HCT116 (cell line): ENCODE results near the gene CLEC4M. TPM values are rescaled to one million over a fixed set of nuclear protein-coding genes. Genes with fewer than 3 reads are reported as not detected.

Experiments used
- ATAC-seq: fragments of 200-7000 bp; cut with Tn5 transposase; 2 replicates; pipeline ENCODE4 v1.9.1; 2020; ENCODE audit warnings: mild to moderate bottlenecking, moderate library complexity
- BruUV-seq: library from RNA; stranded (reverse); fragments of 400-500 nt; replicated peaks from 2 replicates; lab custom pipeline; 2021; lab: Mats Ljungman, UMichigan
- CTCF ChIA-PET: fragments of 300-600 bp; sonication (Branson Sonifier 250); formaldehyde crosslinking; loops from one replicate; lab custom pipeline; 2021; ENCODE audit warnings: antibody characterized with exemption; lab: Charles Lee
- POLR2A ChIA-PET: fragments of 300-600, 350-600 bp; sonication (Branson Sonifier 250); formaldehyde crosslinking; loops from one replicate; lab custom pipeline; 2021; ENCODE audit warnings: antibody characterized with exemption; lab: Charles Lee
- RAD21 ChIA-PET, 2 experiments: fragments of 300-600 bp; sonication (Branson Sonifier 250); formaldehyde crosslinking; loops; one replicate each; lab custom pipeline; 2023; ENCODE audit warnings: low total read pairs in 2 of 2; ENCODE audit not compliant: uncharacterized antibody in 2 of 2, unreplicated experiment in 2 of 2, low non-redundant PET in 1 of 2; lab: Charles Lee
- DNase-seq: peaks from one replicate; pipeline ENCODE4 v3.0.0-alpha.2; 2010; ENCODE audit warnings: low read depth, low spot score
- H2AFZ ChIP-seq: fragments of 200-600 bp; shearing (Covaris generic), sonication (generic); 2 replicates; pipeline ENCODE4 v1.6.1; 2017; ENCODE audit warnings: low read depth, mixed run types, mixed read lengths, antibody characterized with exemption, low read length; ENCODE audit not compliant: poor library complexity, severe bottlenecking
- H3K27ac ChIP-seq: 2 replicates; pipeline ENCODE4 v1.5.1; 2012; ENCODE audit warnings: low read depth, low read length
- H3K27me3 ChIP-seq: fragments of 200-600 bp; sonication (generic); 2 replicates; pipeline ENCODE4 v1.6.1; 2016; ENCODE audit warnings: mixed run types, low read length, mixed read lengths; ENCODE audit not compliant: insufficient read depth
- H3K36me3 ChIP-seq, 2 experiments: fragments of 200-500 bp in 1 of 2; fragments of 200-600 bp in 1 of 2; sonication (Bioruptor generic) in 1 of 2; sonication (generic) in 1 of 2; 2 replicates each; pipeline versions ENCODE4 v1.5.1 to v1.6.1; 2014 to 2016; ENCODE audit warnings: low read length in 2 of 2, inconsistent platforms in 1 of 2, mixed read lengths in 1 of 2, mixed run types in 1 of 2; ENCODE audit not compliant: insufficient read depth in 2 of 2, control insufficient read depth in 1 of 2
- H3K4me1 ChIP-seq, 2 experiments: fragments of 200-600 bp in 1 of 2; sonication (generic) in 1 of 2; 2 replicates each; pipeline versions ENCODE4 v1.5.1 to v1.6.1; 2012 to 2017; ENCODE audit warnings: low read length in 2 of 2, inconsistent platforms in 1 of 2, mild to moderate bottlenecking in 1 of 2, mixed read lengths in 1 of 2, mixed run types in 1 of 2, moderate library complexity in 1 of 2; ENCODE audit not compliant: insufficient read depth in 2 of 2, control insufficient read depth in 1 of 2
- H3K4me2 ChIP-seq: fragments of 200-600 bp; sonication (generic); 2 replicates; pipeline ENCODE4 v1.6.1; 2017; ENCODE audit warnings: mixed run types, low read length, mixed read lengths
- H3K4me3 ChIP-seq, 2 experiments: fragments of 200-600 bp in 1 of 2; sonication (generic) in 1 of 2; replicated peaks in 1 of 2; 2 replicates each; pipeline ENCODE4 v1.5.1; 2011 to 2016; ENCODE audit warnings: low read length in 2 of 2, control low read depth in 1 of 2, low read depth in 1 of 2, mild to moderate bottlenecking in 1 of 2, mixed read lengths in 1 of 2, mixed run types in 1 of 2
- H3K79me2 ChIP-seq: fragments of 200-600 bp; sonication (generic); 2 replicates; pipeline ENCODE4 v1.6.1; 2017; ENCODE audit warnings: mild to moderate bottlenecking, mixed run types, low read length, moderate library complexity, mixed read lengths; ENCODE audit not compliant: insufficient read depth
- H3K9ac ChIP-seq: fragments of 200-600 bp; sonication (generic); 2 replicates; pipeline ENCODE4 v1.6.1; 2016; ENCODE audit warnings: low read length, mixed read lengths
- H3K9me2 ChIP-seq: fragments of 200-600 bp; sonication (generic), shearing (Covaris generic); 2 replicates; pipeline ENCODE4 v1.6.1; 2017; ENCODE audit warnings: mixed run types, mild to moderate bottlenecking, moderate library complexity; ENCODE audit not compliant: insufficient read depth
- H3K9me3 ChIP-seq, 2 experiments: fragments of 200-500 bp in 1 of 2; fragments of 200-600 bp in 1 of 2; sonication (Bioruptor generic) in 1 of 2; sonication (generic) in 1 of 2; 2 replicates each; pipeline ENCODE4 v1.6.1; 2014 to 2017; ENCODE audit warnings: low read length in 2 of 2, mixed read lengths in 2 of 2, inconsistent platforms in 1 of 2, low read depth in 1 of 2, mild to moderate bottlenecking in 1 of 2, mixed run types in 1 of 2, moderate library complexity in 1 of 2; ENCODE audit not compliant: control insufficient read depth in 1 of 2, insufficient read depth in 1 of 2
- H4K20me1 ChIP-seq: fragments of 200-600 bp; sonication (generic), shearing (Covaris generic); 2 replicates; pipeline ENCODE4 v1.6.1; 2017; ENCODE audit warnings: mixed run types, mild to moderate bottlenecking, moderate library complexity; ENCODE audit not compliant: insufficient read depth
- CBX3 ChIP-seq: IDR thresholded peaks from 2 replicates; pipeline ENCODE4 v1.6.1; 2012; ENCODE audit warnings: low read depth
- ELF1 ChIP-seq: IDR thresholded peaks from 2 replicates; pipeline ENCODE4 v1.6.1; 2012; ENCODE audit warnings: low read depth, borderline replicate concordance
- FOSL1 ChIP-seq: IDR thresholded peaks from 2 replicates; pipeline ENCODE4 v1.6.1; 2012; ENCODE audit warnings: low read depth
- JUND ChIP-seq: IDR thresholded peaks from 2 replicates; pipeline ENCODE4 v1.6.1; 2012
- POLR2AphosphoS5 ChIP-seq: IDR thresholded peaks from 2 replicates; pipeline ENCODE4 v1.6.1; 2011; ENCODE audit warnings: mild to moderate bottlenecking, low read depth, low read length, moderate library complexity
- SIN3A ChIP-seq: IDR thresholded peaks from 2 replicates; pipeline ENCODE4 v1.6.1; 2012; ENCODE audit warnings: low read depth
- SP1 ChIP-seq: IDR thresholded peaks from 2 replicates; pipeline ENCODE4 v1.6.1; 2012; ENCODE audit warnings: low read depth
- ZFX ChIP-seq: fragments of 450-650 bp; IDR thresholded peaks from 2 replicates; pipeline ENCODE4 v1.6.1; 2017
- intact Hi-C: fragments of 100-400 bp; cut with micrococcal nuclease; formaldehyde crosslinking; loops from 2 replicates; pipeline ENCODE4 v1.10.0; 2022
- total RNA-seq: library from RNA; stranded (reverse); gene quantifications from one replicate; pipeline ENCODE4 v1.2.1, GENCODE V29; 2021; ENCODE audit not compliant: unreplicated experiment
- TF ChIP-seq, protein P1 (sequence below), 3 experiments: fragments of 200-600 bp in 1 of 3; sonication (generic) in 1 of 3; IDR thresholded peaks in 2 of 3; conservative IDR thresholded peaks in 1 of 3; 2 replicates each; pipeline ENCODE4 v1.5.1; 2012 to 2017; ENCODE audit warnings: low read depth in 2 of 3, low read length in 2 of 3, antibody characterized with exemption in 1 of 3, borderline replicate concordance in 1 of 3, control low read depth in 1 of 3, mild to moderate bottlenecking in 1 of 3, mixed read lengths in 1 of 3, mixed run types in 1 of 3, moderate library complexity in 1 of 3; ENCODE audit not compliant: insufficient read depth in 1 of 3
- TF ChIP-seq, protein P2 (sequence below): IDR thresholded peaks from 2 replicates; pipeline ENCODE4 v1.6.1; 2012
- TF ChIP-seq, protein P3 (sequence below): IDR thresholded peaks from 2 replicates; pipeline ENCODE4 v1.6.1; 2012; ENCODE audit warnings: low read depth

CLEC4M gene
- total RNA-seq, 1 experiment from 2014 or later: not detected

DNA sequence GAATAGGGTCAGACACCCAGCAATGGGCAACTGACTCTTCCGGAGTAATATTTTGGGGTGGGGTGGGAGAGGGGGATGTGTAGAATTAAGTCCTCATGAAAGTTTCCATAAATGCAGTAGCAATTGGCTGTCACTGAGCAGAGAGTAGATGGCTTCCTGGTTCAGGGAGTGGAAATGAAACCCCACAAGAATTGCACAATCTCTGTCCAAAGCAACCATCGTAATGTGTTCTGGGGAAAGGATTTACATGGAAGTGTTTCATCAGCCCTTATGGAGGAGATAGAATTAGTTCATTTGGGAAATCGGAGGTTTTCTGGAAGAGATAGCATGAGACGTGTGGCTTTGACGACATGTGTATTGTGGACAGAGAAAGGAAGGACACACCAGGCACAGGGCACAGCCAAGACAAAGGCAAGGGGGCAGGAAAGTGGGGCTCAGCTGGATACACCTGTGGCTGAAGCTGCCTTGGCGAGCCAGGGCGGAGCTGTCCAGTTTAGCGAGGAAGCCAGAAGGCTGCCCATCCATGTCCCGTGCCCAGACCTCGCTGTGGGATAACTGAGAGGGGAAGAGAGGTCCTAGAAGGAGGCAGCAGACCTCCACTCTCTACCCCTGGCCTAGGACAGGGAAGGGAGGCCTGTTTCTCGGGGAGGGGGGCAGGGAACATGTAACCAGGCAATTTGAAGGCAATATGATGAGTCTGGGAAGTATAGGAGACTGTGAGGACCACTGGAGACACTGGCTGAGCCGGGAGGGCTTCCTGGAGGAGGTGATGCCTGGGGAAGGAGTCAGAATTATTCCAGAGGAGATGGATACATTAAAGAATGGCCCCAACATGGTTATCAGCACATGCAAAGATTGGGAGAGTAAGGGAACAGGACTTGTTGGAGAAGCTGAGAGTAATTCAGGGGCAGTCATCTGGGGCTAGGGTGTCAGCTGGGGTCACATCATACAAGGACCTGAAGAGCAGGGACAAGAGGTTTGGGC lies 28.5 kb upstream of the CLEC4M start:
- no peak overlapping the region for H3K4me2 ChIP-seq

More for the DNA sequence above, 28.5 kb upstream of the CLEC4M start:
- Histone ChIP-seq H3K27me3 (peaks cover 29% of the 10 kb centered on the region), H3K9me2 (no peaks in the 10 kb centered on the region), H4K20me1 (no peaks in the 10 kb centered on the region), H3K27ac (no peak overlapping the region), H3K4me1 (no peaks in the 10 kb centered on the region), H3K36me3 (no peaks in the 10 kb centered on the region), H3K4me3 (no peak overlapping the region), H2AFZ (no peak overlapping the region), H3K79me2 (no peaks in the 10 kb centered on the region), H3K9ac (no peak overlapping the region), H3K9me3 (no peaks in the 10 kb centered on the region)
- ChIA-PET RAD21 (no interaction called here), POLR2A (no interaction called here), CTCF (no interaction called here)
- no TSS peak for BruUV-seq
- ATAC-seq (no peak), DNase-seq (no peak)
- TF ChIP-seq, protein P1, sequence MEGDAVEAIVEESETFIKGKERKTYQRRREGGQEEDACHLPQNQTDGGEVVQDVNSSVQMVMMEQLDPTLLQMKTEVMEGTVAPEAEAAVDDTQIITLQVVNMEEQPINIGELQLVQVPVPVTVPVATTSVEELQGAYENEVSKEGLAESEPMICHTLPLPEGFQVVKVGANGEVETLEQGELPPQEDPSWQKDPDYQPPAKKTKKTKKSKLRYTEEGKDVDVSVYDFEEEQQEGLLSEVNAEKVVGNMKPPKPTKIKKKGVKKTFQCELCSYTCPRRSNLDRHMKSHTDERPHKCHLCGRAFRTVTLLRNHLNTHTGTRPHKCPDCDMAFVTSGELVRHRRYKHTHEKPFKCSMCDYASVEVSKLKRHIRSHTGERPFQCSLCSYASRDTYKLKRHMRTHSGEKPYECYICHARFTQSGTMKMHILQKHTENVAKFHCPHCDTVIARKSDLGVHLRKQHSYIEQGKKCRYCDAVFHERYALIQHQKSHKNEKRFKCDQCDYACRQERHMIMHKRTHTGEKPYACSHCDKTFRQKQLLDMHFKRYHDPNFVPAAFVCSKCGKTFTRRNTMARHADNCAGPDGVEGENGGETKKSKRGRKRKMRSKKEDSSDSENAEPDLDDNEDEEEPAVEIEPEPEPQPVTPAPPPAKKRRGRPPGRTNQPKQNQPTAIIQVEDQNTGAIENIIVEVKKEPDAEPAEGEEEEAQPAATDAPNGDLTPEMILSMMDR (IDR thresholded peaks at IDR 0.05 in 2 of 3, conservative IDR thresholded peaks at IDR 0.05 in 1 of 3; ENCODE audit: borderline replicate concordance in 1 of 3, insufficient read depth in 1 of 3, low read depth in 2 of 3, low read length in 2 of 3): no peak
- no peak for TF ChIP-seq ELF1
- no peak for TF ChIP-seq JUND
- TF ChIP-seq POLR2AphosphoS5: no peak
- TF ChIP-seq, protein P2, sequence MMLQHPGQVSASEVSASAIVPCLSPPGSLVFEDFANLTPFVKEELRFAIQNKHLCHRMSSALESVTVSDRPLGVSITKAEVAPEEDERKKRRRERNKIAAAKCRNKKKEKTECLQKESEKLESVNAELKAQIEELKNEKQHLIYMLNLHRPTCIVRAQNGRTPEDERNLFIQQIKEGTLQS: no peak
- TF ChIP-seq ZFX: no peak
- TF ChIP-seq SP1: no peak
- TF ChIP-seq, protein P3, sequence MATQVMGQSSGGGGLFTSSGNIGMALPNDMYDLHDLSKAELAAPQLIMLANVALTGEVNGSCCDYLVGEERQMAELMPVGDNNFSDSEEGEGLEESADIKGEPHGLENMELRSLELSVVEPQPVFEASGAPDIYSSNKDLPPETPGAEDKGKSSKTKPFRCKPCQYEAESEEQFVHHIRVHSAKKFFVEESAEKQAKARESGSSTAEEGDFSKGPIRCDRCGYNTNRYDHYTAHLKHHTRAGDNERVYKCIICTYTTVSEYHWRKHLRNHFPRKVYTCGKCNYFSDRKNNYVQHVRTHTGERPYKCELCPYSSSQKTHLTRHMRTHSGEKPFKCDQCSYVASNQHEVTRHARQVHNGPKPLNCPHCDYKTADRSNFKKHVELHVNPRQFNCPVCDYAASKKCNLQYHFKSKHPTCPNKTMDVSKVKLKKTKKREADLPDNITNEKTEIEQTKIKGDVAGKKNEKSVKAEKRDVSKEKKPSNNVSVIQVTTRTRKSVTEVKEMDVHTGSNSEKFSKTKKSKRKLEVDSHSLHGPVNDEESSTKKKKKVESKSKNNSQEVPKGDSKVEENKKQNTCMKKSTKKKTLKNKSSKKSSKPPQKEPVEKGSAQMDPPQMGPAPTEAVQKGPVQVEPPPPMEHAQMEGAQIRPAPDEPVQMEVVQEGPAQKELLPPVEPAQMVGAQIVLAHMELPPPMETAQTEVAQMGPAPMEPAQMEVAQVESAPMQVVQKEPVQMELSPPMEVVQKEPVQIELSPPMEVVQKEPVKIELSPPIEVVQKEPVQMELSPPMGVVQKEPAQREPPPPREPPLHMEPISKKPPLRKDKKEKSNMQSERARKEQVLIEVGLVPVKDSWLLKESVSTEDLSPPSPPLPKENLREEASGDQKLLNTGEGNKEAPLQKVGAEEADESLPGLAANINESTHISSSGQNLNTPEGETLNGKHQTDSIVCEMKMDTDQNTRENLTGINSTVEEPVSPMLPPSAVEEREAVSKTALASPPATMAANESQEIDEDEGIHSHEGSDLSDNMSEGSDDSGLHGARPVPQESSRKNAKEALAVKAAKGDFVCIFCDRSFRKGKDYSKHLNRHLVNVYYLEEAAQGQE: no peak
- TF ChIP-seq CBX3: no peak
- no peak for TF ChIP-seq FOSL1
- TF ChIP-seq SIN3A: no peak
- intact Hi-C loops: no loop called here
